B cell (primary cell): Measurements from ENCODE around the gene PPP6R3.

Experiments
- EZH2 ChIP-seq: IDR thresholded peaks from 2 replicates; pipeline ENCODE4 v1.6.1; 2012; ENCODE audit warnings: borderline replicate concordance, low read depth, mild to moderate bottlenecking, moderate library complexity, low read length; ENCODE audit not compliant: insufficient read depth, poor library complexity, severe bottlenecking
- TF ChIP-seq, protein P1 (sequence below): fragments of 200-600 bp; IDR thresholded peaks from one replicate; pipeline ENCODE4 v1.8.0; 2022; ENCODE audit warnings: antibody characterized with exemption, mild to moderate bottlenecking

DNA sequence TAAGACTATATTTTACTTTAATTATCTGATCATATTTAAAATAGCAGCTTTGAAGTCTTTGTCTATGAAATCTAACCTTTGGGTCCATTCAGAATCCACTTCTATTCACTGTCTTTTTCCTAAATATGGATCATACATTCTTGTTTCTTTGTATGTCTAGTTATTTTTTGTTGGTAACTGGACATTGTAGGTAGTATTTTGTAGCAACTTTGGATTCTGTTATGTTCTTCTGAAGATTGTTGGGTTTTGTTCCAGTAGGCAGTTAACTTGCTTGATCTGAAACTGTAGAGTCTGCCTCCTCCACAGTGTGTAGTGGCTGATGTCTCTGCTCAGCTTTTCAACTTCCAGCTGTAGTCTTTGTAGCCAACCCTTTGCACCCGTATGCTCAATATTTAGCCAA is 186.3 kb downstream of the PPP6R3 start:
- TF ChIP-seq, protein P1, sequence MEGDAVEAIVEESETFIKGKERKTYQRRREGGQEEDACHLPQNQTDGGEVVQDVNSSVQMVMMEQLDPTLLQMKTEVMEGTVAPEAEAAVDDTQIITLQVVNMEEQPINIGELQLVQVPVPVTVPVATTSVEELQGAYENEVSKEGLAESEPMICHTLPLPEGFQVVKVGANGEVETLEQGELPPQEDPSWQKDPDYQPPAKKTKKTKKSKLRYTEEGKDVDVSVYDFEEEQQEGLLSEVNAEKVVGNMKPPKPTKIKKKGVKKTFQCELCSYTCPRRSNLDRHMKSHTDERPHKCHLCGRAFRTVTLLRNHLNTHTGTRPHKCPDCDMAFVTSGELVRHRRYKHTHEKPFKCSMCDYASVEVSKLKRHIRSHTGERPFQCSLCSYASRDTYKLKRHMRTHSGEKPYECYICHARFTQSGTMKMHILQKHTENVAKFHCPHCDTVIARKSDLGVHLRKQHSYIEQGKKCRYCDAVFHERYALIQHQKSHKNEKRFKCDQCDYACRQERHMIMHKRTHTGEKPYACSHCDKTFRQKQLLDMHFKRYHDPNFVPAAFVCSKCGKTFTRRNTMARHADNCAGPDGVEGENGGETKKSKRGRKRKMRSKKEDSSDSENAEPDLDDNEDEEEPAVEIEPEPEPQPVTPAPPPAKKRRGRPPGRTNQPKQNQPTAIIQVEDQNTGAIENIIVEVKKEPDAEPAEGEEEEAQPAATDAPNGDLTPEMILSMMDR: no peak
- no peak for TF ChIP-seq EZH2
